GM21723 (cell line): Measurements from ENCODE around the gene HOXB6.

Experiments
- ATAC-seq: cut with Tn5 transposase; IDR thresholded peaks from one replicate; pipeline ENCODE4 v1.9.1; 2021; ENCODE audit warnings: mild to moderate bottlenecking, moderate library complexity; ENCODE audit not compliant: unreplicated experiment

HOXB6 gene

DNA sequence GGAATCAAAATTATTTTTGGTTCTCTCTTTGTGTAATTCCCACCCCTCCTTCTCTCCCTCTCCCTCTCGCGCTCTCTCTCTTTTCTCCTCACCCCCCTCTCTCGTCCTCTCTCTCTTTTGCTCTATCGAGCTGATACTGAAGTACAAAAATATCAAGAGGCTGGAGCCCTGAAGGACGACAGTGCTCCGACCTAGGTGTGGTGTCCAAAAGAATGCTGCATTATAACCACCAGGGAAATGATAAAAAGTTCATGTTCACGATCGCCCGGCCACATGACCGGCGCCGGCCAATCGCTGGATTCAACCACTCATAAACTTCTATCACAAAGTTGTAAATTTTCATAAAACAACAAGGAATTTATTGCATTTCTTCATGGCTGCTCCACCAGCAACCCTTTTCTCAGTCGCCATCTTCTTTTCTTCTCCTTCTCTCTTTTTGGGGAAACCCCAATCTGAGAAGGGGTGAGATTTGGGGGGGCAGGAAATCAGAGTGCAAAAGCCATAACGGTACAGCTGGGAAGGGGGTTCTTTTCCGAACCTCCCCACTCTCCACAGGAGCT, at the start of gene HOXB6:
TSS of gene HOXB6 (minus strand) at position 217 of the 560 bp plus-strand sequence. CDS start 6,836 bp downstream, outside the sequence.
- no peak for ATAC-seq

DNA sequence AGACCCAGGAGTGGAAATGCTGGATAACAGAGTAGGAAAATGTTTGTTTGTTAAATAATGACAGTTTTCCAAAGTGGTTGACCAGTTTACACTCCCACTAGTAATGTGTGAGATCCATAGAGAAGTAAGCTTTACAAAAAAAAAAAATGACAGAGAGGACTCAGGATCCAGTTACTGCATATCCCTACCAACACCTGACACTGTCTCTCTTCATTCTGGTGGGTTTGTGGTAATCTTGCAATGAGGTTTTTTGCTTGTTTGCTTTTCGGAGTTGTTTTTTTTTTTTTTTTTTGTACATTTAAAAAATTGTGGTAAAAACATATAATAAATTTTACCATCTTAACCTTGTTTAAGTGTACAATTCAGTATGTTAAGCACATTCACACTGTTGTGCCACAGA, 45.0 kb upstream of the HOXB6 start:
- ATAC-seq: no peak

DNA sequence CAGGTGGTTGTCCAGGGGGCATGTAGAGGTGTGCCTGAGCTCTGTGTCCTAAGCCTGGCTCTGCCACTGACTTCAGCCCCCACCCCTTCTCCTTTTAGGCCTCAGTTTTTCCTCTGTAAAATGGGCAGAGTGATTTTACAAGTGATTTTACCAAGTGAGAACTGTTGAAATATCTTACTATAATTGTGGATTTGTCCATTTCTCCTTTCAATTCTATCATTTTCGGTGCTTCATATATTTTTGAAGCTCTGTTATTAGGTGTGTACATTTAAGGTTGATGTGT, 43.1 kb upstream of the HOXB6 start:
- ATAC-seq: no peak

DNA sequence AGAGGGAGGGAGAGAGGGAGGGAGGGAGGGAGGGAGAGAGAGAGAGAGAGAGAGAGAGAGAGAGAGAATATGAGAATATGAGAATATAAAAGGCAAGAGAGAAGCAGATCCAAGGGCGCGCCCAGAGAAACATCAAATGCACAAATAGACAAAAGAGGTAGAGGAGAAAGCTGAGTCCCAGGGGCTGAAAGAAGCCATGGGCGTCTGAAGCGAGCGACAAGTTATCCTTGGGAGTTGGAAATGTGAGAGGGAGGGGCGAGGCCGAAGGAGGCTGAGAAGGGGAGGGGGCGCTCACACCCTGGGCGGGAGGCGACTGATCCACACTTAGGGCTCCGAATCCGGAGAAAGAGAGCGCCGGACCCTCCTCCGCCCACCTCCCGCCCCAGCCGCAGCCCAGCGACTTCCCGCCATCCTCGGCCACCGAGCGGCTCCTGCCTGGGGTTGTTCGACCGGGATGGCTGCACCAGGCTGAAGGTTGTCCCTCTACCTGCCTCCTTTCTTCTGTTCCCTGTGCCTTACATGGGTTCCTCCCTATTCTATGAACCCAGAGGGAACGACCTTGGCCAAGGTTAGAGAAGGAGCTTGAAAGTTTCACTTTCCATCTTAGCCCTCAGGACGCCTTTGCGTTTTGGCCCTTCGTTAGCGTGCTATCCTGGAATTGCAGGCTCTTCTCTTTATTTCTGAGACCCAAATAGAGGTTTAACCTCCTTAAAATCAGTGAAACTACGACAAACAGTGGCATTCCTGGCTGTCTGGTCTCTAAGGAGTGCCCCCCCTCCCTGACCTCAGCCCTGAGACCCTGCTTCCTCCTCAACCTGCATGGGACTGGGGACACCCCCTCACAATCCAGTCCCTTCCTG, 42.5 kb upstream of the HOXB6 start:
- no peak for ATAC-seq

DNA sequence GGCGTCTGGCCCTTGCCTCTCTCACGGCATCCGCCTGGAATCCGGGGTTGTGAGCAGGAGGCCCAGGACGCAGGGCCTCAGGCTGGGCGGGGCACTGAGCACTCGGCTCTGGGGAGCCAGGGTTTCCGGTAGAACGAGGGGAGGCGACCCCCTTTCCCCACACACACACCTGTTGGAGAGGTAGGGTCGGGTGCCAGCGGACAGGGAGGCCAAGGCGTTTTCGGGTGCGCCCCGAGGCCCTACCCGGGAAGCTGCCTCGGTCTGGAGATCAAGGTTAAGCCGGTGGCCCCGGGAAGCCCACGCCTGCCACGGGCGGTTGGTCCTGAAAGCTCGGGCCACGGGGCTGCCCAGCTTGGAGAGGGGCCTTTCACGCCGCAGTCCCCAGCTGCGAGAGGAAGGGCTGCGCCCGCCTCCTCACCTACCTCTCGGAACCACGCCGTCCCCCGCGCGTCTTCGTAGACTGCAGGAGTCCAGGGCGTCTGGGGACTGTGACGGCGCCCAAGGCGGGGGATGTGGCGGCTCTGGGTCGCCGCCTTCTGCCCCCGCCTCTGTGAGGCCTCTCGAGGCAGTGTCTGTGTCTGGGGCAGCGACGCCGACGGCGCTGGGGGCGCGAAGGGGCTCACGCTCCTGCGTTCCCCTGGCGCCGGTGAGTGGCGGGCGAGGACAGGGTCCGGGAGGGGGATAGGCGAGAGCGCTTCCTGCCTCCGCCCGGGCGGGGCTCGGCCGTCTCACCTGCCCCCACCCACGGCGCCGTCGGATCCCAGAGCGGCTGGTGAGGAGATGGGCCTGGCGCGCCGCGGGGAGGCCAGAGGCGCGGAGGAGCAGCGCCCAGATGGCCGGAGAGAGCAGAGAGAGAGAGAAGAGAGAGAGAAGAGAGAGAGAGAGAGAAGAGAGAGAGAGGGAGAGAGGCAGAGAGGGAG, 41.7 kb upstream of the HOXB6 start:
- ATAC-seq: no peak

DNA sequence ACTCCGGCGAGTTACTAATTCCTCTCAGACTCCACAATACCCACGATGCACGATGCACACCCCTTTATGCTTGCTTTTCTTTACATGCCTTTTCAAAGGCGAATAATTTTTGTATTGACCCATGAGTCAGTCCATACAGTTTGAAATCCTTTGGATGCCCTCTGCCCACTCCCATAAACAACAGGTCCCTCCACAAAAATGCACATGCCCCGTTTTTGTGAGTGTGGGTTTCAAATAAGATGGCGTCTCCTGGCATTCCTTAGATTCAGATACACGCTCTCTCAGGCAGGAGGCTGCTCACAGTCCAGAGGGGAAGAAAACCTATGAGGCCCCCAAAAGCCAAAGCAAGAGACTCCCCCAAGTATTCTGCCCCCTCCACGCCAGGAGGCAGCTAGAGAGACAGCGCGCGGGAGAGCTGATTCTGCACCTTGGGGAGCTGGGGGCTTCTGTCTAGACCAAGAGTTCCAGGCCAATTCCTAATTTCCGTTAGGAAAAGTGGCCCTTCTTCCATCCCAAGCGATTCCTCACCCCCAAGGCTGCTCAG, 40.9 kb upstream of the HOXB6 start:
- no peak for ATAC-seq

DNA sequence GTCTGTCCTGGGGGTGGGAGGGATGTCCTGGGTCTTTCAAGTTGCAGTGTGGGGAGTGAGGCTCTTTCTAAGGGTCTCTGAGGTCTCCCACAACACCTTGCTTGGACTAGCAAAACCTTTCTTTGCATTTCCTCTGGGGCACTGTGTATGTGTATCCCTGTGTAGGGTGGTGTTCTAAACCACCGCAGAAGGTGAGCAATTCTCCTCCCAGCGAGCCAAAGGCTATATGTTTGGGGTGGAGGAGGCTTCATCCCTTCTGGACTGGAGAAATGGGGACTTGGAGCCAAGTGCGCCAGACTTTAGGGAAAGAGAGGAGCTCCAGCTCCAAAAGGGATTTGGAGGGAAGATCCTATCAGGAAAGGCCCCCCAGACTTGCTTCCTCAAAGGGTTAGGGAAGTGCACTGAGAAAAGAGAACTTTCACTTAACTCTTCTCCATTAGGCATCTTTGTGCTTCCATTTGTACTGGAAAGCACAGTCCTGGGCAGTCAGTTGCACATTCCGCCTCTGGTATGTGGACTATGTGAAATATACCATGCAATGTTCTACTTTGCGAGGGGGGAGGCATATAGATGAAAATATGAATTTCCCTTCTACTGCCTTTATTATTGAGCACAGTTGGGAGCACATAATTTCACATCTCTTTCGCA, 40.2 kb upstream of the HOXB6 start:
- ATAC-seq: no peak

DNA sequence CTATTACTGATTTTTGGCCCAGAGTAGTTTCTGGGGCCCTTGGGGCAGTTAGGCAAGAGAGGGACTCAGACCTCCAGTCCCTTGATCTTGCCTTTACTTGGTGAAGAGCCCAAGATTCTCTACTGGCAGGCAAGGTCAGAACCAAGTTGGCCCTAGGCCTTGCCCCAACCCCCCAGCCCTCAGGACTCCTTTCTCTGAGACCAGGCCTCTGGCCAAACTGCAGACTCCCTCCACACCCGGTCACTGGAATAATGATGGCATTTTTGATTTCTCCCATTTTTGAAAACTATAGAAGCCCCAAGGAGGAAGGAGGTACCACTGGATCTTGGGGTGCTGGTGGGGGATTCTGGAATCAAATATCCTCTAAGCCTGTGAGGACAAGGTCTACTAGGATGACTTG, 39.4 kb upstream of the HOXB6 start:
- no peak for ATAC-seq

DNA sequence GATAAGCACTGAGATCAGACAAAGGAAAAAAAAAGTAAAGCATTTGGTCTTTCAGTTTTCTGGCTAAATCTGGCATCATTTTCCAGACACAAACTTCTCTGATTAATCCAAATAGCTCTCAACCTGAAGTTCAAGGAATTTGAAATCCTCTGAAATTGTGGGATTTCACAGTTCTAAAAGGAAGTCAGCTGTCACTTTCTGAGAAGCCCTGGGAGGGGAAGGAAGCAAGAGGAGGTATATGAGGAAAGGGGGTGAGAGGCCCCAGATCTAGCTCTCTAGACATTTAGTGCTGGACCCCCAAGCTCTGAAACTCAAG, 38.9 kb upstream of the HOXB6 start:
- ATAC-seq: no peak

DNA sequence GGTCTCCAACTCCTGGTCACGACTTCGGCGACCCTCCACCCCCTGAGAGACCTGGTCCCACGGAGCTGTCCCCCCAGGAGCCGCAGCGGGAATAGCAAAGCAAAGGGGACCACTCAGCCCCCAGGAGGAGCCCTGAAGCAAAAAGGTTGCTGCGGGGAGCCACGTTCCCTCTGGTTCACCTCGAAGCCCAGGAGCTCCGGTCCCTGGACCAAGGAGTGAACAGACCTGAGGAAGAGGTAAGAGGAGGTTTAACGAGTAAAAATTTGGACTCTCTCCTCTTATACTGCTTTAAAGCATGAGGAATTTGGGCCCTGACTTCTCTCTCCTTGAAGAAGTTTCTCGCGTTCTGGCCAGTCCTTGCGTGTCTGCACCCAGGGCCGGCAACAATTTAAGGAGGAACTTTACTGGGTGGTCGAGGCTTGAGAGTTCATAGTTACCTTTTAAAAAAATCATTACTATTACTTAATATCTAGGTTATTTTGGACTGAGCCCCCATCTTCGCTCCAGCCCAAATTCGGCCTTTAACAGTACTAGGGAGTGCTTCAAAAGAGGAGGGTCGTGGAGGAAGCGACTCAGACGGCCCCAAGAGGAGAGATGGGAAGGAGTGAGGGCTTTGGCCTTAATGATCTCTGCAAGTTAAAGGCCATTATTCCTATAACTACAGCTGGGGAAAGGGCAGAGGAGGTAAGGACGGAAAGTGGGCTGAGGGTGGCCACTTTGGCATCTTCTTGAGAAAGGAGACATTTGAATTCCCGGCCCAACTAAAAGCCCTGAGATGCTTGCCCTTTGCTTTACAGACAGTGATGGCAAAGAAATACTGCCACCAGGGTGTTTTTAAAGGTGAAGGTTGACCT, 38.3 kb upstream of the HOXB6 start:
- no peak for ATAC-seq

DNA sequence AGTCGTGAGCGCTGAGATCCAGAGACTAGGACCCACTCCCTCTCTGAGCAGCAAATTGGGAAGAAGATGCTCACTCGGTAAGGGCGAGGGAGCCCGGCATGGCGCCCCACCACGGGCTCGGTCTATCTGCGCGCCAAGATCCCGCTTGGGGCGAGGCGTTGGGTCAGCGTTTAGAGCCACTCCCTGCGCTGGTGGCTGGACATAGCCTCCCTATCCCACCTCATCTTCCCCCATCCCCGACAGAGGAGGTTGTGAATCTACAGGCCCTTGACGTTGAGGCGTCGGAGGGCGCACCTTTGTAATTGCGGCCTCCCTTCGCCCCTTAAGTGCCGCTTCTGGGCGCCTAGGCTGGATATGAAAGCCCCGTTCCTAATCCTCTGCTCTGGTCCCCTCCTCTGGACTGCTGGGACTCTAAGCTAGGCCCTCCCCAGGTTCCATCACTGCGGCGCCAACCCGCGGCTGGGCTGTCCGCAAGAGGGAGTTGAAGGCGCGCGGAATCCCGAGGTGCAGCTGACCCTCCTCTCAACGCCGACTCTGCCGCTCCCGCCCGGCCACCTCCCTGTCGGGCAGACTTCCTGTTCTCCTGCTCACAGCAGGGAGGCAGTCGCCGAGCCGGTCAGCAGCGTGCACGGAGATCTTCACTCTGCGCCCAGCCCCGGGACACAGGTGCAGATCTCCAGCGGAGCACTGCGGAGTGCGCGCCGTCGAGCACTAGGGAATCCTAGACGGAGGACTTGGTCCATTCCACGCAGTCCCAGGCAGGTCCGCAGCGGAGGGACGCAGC, 37.5 kb upstream of the HOXB6 start:
- ATAC-seq: no peak

DNA sequence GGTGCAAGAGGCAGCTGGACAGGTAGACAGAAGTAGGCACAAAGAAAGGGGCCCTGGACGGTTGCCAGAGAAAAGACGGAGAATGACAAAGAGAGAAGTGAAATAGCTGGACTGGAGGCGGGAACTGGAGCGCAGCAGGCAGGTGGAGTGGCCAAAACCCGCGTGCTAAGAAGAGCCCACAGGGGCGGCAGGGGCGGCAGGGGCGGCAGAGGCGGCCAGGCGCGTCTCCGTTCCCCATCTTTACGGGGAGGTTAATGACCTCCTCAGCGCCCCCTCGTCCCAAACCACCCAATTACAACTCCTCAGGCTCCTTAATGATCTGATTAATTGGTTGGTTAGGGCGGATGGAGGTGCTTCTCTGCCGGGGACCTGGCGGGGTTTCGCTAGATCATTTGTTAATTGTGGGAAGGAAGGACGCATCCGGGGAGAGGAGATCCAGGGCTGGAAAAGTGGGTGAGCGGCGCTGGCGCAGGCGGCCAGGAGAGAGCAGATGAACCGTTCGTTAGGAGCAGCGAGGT, 36.8 kb upstream of the HOXB6 start:
- ATAC-seq: no peak

DNA sequence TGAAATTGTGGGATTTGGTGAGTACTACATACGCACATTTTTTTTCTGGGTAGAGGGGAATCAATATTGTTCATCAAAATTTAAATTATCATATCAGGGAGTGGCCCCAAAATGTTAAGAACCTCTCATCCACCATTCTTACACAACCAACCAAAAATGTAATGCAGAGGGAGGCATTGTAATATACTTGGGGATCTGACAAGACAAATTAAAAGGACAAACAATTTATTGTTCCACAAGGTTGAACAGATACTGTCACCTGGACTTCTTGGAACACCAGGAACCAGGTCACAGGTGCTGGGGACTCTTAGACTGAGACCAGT, 36.0 kb upstream of the HOXB6 start:
- no peak for ATAC-seq

DNA sequence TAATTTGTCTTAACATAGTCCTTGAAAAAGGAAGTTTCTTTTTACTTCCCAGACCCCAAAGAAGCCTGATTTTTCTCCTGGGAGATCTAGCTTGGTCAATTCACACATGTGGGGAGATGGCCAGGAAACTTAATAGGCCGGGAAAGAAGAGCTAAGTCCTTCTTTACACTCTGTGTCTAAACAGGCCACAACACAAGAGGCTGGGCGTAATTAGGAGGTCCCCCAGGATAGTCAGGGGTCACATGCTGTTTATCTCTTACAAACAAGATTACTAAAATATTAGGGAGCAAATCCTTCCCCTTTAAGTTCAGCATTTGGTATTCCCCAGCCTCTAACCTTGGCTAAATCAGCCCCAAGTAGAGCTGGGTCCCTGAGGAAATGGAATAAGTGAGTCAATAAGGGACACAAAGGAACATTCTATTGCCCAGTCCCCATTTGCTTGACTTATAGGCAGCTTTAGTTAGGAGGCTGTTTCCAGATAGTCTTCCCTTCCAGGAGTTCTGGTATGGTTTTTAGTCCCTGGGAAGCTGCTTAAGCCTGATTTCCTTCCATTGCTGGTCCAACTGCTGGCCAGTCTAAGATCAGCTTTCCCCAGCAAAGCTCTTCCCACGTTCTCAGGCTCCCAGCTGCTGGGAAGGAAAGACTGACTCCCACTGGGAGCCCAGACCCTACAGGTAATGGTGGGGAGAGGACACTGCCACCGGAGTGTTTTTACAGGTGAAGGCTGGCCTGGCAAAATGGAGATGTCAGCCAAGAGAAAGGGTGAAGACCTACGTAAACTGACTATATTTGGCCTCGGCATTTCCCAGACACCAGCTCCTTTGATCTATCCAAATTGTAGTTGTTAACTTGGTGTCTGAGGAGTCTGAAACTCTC, 35.4 kb upstream of the HOXB6 start:
- no peak for ATAC-seq

DNA sequence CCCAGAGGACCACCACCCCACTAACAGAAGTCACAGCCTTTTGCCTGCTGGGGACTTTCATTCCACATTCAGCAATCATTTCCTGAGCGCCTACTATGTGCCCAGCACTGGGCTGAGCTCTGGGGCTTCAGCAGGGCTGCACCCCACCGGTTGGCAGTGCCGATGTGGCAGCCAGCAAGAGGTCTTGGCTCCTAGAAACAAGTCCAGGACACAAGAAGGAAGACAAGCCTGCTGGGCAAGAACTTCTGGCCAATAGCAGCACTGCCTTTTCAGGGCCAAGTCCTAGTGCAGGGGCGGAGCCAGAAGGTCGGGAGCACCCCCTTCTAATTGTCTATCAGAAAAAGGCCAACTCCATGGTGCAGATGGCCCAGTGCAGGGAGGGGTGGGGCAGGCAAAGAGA, 34.4 kb upstream of the HOXB6 start:
- ATAC-seq: no peak

DNA sequence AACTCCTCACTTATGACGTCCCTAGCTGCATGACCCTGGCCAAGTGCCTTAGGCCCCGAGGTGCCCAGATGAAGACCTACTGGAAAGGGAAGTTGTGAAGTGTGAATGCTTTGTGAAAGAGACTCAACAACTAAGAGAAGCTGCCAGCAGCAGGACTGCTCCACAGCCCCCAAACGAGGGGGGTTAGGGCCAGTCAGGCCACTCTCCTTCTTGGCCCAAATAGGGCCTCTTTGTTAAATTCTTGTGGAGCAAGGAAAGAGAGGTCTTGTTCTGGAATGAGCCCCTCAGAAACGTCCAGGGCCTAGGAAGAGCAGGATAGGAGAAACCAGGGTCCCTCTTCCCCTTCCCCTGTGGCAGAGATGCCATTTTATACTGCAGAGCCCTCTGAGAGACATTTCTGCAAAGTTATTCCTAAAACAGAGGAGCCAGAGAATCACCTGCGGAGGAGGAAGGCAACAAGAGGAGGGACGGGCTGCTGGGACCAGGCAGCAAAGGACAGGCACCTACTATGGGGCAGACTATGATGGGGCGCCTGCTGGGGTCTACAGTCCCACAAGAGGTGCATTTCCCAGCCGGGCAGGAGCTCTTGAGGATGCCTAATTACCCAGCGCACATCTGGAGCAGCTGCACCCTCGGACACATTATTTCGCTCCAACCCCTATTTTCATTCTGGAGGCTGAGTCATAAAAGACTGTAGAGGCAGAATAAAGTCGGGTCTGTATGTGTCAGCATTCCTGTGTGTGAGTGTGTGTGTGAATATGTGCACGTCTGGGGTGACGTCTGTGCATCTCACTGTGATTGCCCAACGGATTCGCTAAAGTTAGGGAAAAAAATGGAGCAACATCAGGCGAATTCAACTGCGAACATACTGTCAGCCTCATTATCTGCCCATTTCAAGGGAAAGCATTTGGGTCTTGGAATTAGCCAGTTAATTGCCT, 32.8 kb upstream of the HOXB6 start:
- no peak for ATAC-seq
